ENCODE measurements around the gene KAT14.

GRCh38 chr20:18197382-18198070 lies 59.9 kb downstream of the KAT14 start:
- TF ChIP-seq CTCF (IDR thresholded peaks at IDR 0.05), result no peak
- TF ChIP-seq POLR2A (IDR thresholded peaks at IDR 0.05), result no peak
